ENCODE measurements around the gene AIMP1. TPM values are rescaled to one million over a fixed set of nuclear protein-coding genes. Genes with fewer than 3 reads are reported as not detected.
A peak's percentile ranks its signal among the peaks of the same experiment; 100 is the strongest.

AIMP1 gene
- total RNA-seq, 1 donor from 2014 or later, result 46.8 TPM

GRCh38 chr4:106343865-106344646, 27.7 kb downstream of the AIMP1 start:
- DNase-seq (ENCODE audit: low read depth), result no peak
- H3K9ac ChIP-seq (ENCODE audit: low read length), result no peak overlapping the region
- peaks cover 17% of the 10 kb centered on the region for H3K36me3 ChIP-seq (ENCODE audit: insufficient read depth, low read length)
- peak overlapping the region; percentile 24 for H3K4me2 ChIP-seq (ENCODE audit: low read length)
- Mint-ChIP-seq H3K27me3 (ENCODE audit: low read depth, unreplicated experiment) (no peaks in the 10 kb centered on the region), H3K4me3 (ENCODE audit: unreplicated experiment) (no peak overlapping the region), H3K27ac (ENCODE audit: unreplicated experiment) (no peak overlapping the region), H3K9me3 (ENCODE audit: unreplicated experiment) (peaks cover 2% of the 10 kb centered on the region), H3K4me1 (ENCODE audit: low read depth, unreplicated experiment) (peaks cover 10% of the 10 kb centered on the region), H3K36me3 (ENCODE audit: low read depth, unreplicated experiment) (peaks cover 20% of the 10 kb centered on the region)
- H3K79me2 ChIP-seq (ENCODE audit: insufficient read depth, low read length), result peaks cover 45% of the 10 kb centered on the region
- H3K27ac ChIP-seq (ENCODE audit: low read depth, low read length), result no peak overlapping the region
- peaks cover 4% of the 10 kb centered on the region for H3K4me1 ChIP-seq (ENCODE audit: insufficient read depth, low read length)
- no peak for FAIRE-seq
- H3K9me3 ChIP-seq (ENCODE audit: insufficient read depth, low read depth, low read length), result no peaks in the 10 kb centered on the region
- TF ChIP-seq EZH2 (IDR thresholded peaks at IDR 0.05; ENCODE audit: insufficient read depth, low read length), result no peak
- no peak for TF ChIP-seq CTCF (IDR thresholded peaks at IDR 0.05; ENCODE audit: insufficient read depth, low read depth, low read length)
- peaks cover 30% of the 10 kb centered on the region for H4K20me1 ChIP-seq (ENCODE audit: insufficient read depth, low read length)
- no peak overlapping the region for H3K4me3 ChIP-seq (ENCODE audit: insufficient read depth, low read depth, low read length)
- no peaks in the 10 kb centered on the region for H3K27me3 ChIP-seq (ENCODE audit: insufficient read depth, low read length)
- no peak overlapping the region for H2AFZ ChIP-seq (ENCODE audit: low read depth, low read length)

- H2AFZ ChIP-seq (ENCODE audit: low read depth, low read length), result no peak overlapping the region
- Mint-ChIP-seq H3K36me3 (ENCODE audit: low read depth, unreplicated experiment) (peaks cover 15% of the 10 kb centered on the region), H3K27ac (ENCODE audit: unreplicated experiment) (peak overlapping the region; percentile 4), H3K9me3 (ENCODE audit: unreplicated experiment) (no peaks in the 10 kb centered on the region), H3K4me1 (ENCODE audit: low read depth, unreplicated experiment) (peaks cover 10% of the 10 kb centered on the region), H3K4me3 (ENCODE audit: unreplicated experiment) (no peak overlapping the region), H3K27me3 (ENCODE audit: low read depth, unreplicated experiment) (no peaks in the 10 kb centered on the region)
- FAIRE-seq (peak; percentile 29), DNase-seq (ENCODE audit: low read depth) (peak; percentile 76)
- peak overlapping the region; percentile 24 for H3K4me2 ChIP-seq (ENCODE audit: low read length)
- peaks cover 30% of the 10 kb centered on the region for H4K20me1 ChIP-seq (ENCODE audit: insufficient read depth, low read length)
- H3K9ac ChIP-seq (ENCODE audit: low read length), result no peak overlapping the region
- H3K27ac ChIP-seq (ENCODE audit: low read depth, low read length), result no peak overlapping the region
- peaks cover 40% of the 10 kb centered on the region for H3K79me2 ChIP-seq (ENCODE audit: insufficient read depth, low read length)
- no peaks in the 10 kb centered on the region for H3K9me3 ChIP-seq (ENCODE audit: insufficient read depth, low read depth, low read length)
- H3K4me1 ChIP-seq (ENCODE audit: insufficient read depth, low read length), result peaks cover 4% of the 10 kb centered on the region
- no peaks in the 10 kb centered on the region for H3K27me3 ChIP-seq (ENCODE audit: insufficient read depth, low read length)
- H3K4me3 ChIP-seq (ENCODE audit: insufficient read depth, low read depth, low read length), result no peak overlapping the region
- TF ChIP-seq EZH2 (IDR thresholded peaks at IDR 0.05; ENCODE audit: insufficient read depth, low read length), result no peak
- TF ChIP-seq CTCF (IDR thresholded peaks at IDR 0.05; ENCODE audit: insufficient read depth, low read depth, low read length), result no peak
- peaks cover 13% of the 10 kb centered on the region for H3K36me3 ChIP-seq (ENCODE audit: insufficient read depth, low read length)
Measured at GRCh38 chr4:106344647-106344970, 28.3 kb downstream of the AIMP1 start.

- H3K9me3 Mint-ChIP-seq (ENCODE audit: unreplicated experiment), result no peaks in the 10 kb centered on the region
- Histone ChIP-seq H3K79me2 (ENCODE audit: insufficient read depth, low read length) (peaks cover 17% of the 10 kb centered on the region), H3K9ac (ENCODE audit: low read length) (no peak overlapping the region), H4K20me1 (ENCODE audit: insufficient read depth, low read length) (peaks cover 20% of the 10 kb centered on the region), H3K27ac (ENCODE audit: low read depth, low read length) (no peak overlapping the region), H3K4me1 (ENCODE audit: insufficient read depth, low read length) (peaks cover 7% of the 10 kb centered on the region), H3K4me2 (ENCODE audit: low read length) (no peak overlapping the region), H3K36me3 (ENCODE audit: insufficient read depth, low read length) (peaks cover 13% of the 10 kb centered on the region), H3K27me3 (ENCODE audit: insufficient read depth, low read length) (no peaks in the 10 kb centered on the region), H2AFZ (ENCODE audit: low read depth, low read length) (no peak overlapping the region), H3K4me3 (ENCODE audit: insufficient read depth, low read depth, low read length) (no peak overlapping the region), H3K9me3 (ENCODE audit: insufficient read depth, low read depth, low read length) (no peaks in the 10 kb centered on the region)
- no peak overlapping the region for H3K4me3 Mint-ChIP-seq (ENCODE audit: unreplicated experiment)
- TF ChIP-seq CTCF (IDR thresholded peaks at IDR 0.05; ENCODE audit: insufficient read depth, low read depth, low read length) (no peak), EZH2 (IDR thresholded peaks at IDR 0.05; ENCODE audit: insufficient read depth, low read length) (no peak)
- H3K27me3 Mint-ChIP-seq (ENCODE audit: low read depth, unreplicated experiment), result no peaks in the 10 kb centered on the region
- DNase-seq (ENCODE audit: low read depth) (no peak), FAIRE-seq (no peak)
- H3K36me3 Mint-ChIP-seq (ENCODE audit: low read depth, unreplicated experiment), result peaks cover 3% of the 10 kb centered on the region
- peaks cover 10% of the 10 kb centered on the region for H3K4me1 Mint-ChIP-seq (ENCODE audit: low read depth, unreplicated experiment)
- H3K27ac Mint-ChIP-seq (ENCODE audit: unreplicated experiment), result no peak overlapping the region
Measured at GRCh38 chr4:106347167-106347566, 30.8 kb downstream of the AIMP1 start.

All from astrocyte (in vitro differentiated cells and primary cell).